GM19397 (cell line): ENCODE measurements around the gene IL26.

Experiments
- ATAC-seq: cut with Tn5 transposase; IDR thresholded peaks from one replicate; pipeline ENCODE4 v1.9.1; 2021; ENCODE audit warnings: mild to moderate bottlenecking, moderate library complexity; ENCODE audit not compliant: unreplicated experiment

The IL26 gene

GRCh38 chr12:68158432-68158831 lies 67.2 kb downstream of the IL26 start:
- no peak for ATAC-seq

GRCh38 chr12:68157380-68157779 lies 68.2 kb downstream of the IL26 start:
- no peak for ATAC-seq

- ATAC-seq, result no peak
Measured at GRCh38 chr12:68156636-68157035, 69.0 kb downstream of the IL26 start.

- no peak for ATAC-seq
Measured at GRCh38 chr12:68154779-68155178, 70.8 kb downstream of the IL26 start.
